ENCODE measurements around the gene GALNS.

DNA sequence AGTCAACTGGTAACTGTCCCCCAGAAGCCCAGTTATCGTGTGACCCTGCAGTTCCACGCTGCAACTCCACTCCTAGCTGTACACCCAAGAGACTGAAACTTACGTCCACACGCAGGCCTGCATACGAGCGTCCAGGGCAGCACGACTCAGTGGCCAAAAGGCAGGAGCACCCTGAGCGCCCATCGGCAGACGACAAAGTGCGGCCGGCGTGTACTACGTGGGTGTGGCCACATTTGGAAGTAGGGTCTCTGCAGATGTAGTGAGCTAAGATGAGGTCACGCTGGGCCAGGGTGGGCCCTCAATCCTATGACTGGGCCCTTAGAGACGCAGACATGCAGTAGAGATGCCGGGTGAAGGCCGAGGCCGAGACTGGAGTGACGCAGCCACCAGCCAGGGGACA lies 13.5 kb downstream of the GALNS start:
- no peak for TF ChIP-seq FOXA1 (IDR thresholded peaks at IDR 0.05)
- no peak for TF ChIP-seq RXRA (IDR thresholded peaks at IDR 0.05)
- TF ChIP-seq CTCF (IDR thresholded peaks at IDR 0.05; ENCODE audit: low read depth, low read length, missing input control): no peak
- TF ChIP-seq YY1 (IDR thresholded peaks at IDR 0.05): no peak
